CD14-positive monocyte (primary cell): ENCODE measurements around the gene ZNF318. TPM values are rescaled to one million over a fixed set of nuclear protein-coding genes. Genes with fewer than 3 reads are reported as not detected.
A peak's percentile ranks its signal among the peaks of the same experiment; 100 is the strongest.
"Not testable (repeated sequence)": the region's sequence is repeated elsewhere in the genome, so short reads cannot be mapped to it uniquely, and the experiment has no call there.

ENCODE experiments used
- DNase-seq, 3 donors: peaks; one replicate each; pipeline ENCODE4 v3.0.0-alpha.2; 2011 to 2022
- H2AFZ ChIP-seq: 2 replicates; pipeline ENCODE4 v1.6.0; 2012; ENCODE audit warnings: mild to moderate bottlenecking, low read depth, low read length, inconsistent platforms; ENCODE audit not compliant: insufficient read depth, poor library complexity, severe bottlenecking
- H3K27ac ChIP-seq, 2 donors: 1 replicate in 1 of 2; 2 replicates in 1 of 2; pipeline ENCODE4 v1.5.1; 2012 to 2013; ENCODE audit warnings: low read length in 2 of 2, control low read depth in 1 of 2, inconsistent platforms in 1 of 2, low read depth in 1 of 2, mild to moderate bottlenecking in 1 of 2
- H3K27me3 ChIP-seq, 2 donors: one replicate each; pipeline versions ENCODE4 v1.6.0 to v1.6.1; 2011 to 2013; ENCODE audit warnings: low read length in 2 of 2; ENCODE audit not compliant: control insufficient read depth in 2 of 2, insufficient read depth in 2 of 2
- H3K36me3 ChIP-seq, 2 donors: replicated peaks in 1 of 2; 1 replicate in 1 of 2; 2 replicates in 1 of 2; pipeline versions ENCODE4 v1.5.1 to v1.6.1; 2012 to 2013; ENCODE audit warnings: low read length in 2 of 2, control low read depth in 1 of 2, inconsistent platforms in 1 of 2, mild to moderate bottlenecking in 1 of 2; ENCODE audit not compliant: insufficient read depth in 2 of 2, control insufficient read depth in 1 of 2
- H3K4me1 ChIP-seq, 2 donors: 1 replicate in 1 of 2; 2 replicates in 1 of 2; pipeline versions ENCODE4 v1.5.1 to v1.6.1; 2012 to 2013; ENCODE audit warnings: low read length in 2 of 2, control low read depth in 1 of 2, inconsistent platforms in 1 of 2, mild to moderate bottlenecking in 1 of 2, moderate library complexity in 1 of 2; ENCODE audit not compliant: insufficient read depth in 2 of 2, control insufficient read depth in 1 of 2
- H3K4me2 ChIP-seq: replicated peaks from 2 replicates; pipeline ENCODE3; 2012; ENCODE audit warnings: low read length, moderate library complexity, mild to moderate bottlenecking; ENCODE audit not compliant: poor library complexity, severe bottlenecking; ENCODE audit errors: extremely low read depth
- H3K4me3 ChIP-seq, 3 experiments: fragments of 200-600 bp in 1 of 3; sonication (generic) in 1 of 3; replicated peaks in 1 of 3; 1 replicate in 2 of 3; 2 replicates in 1 of 3; pipeline ENCODE4 v1.5.1; 2011 to 2013; ENCODE audit warnings: low read length in 3 of 3, mild to moderate bottlenecking in 3 of 3, control low read depth in 2 of 3, low read depth in 2 of 3, inconsistent platforms in 1 of 3, moderate library complexity in 1 of 3
- H3K79me2 ChIP-seq: 2 replicates; pipeline ENCODE4 v1.6.0; 2012; ENCODE audit warnings: mild to moderate bottlenecking, control low read depth, inconsistent platforms, low read length, moderate library complexity; ENCODE audit not compliant: insufficient read depth
- H3K9ac ChIP-seq: 2 replicates; pipeline ENCODE4 v1.6.0; 2017; ENCODE audit warnings: low read length, mild to moderate bottlenecking; ENCODE audit not compliant: insufficient read depth, poor library complexity, severe bottlenecking
- H3K9me3 ChIP-seq, 2 donors: replicated peaks in 1 of 2; 1 replicate in 1 of 2; 2 replicates in 1 of 2; pipeline versions ENCODE4 v1.5.1 to v1.6.1; 2012 to 2013; ENCODE audit warnings: low read length in 2 of 2, control low read depth in 1 of 2; ENCODE audit not compliant: control insufficient read depth in 1 of 2, insufficient read depth in 1 of 2
- H4K20me1 ChIP-seq: 2 replicates; pipeline ENCODE4 v1.6.0; 2012; ENCODE audit warnings: mild to moderate bottlenecking, low read length, control low read depth, moderate library complexity; ENCODE audit not compliant: insufficient read depth
- H3K27ac Mint-ChIP-seq, 7 donors: one replicate each; pipeline ENCODE4 v1.8.0; 2020; ENCODE audit warnings: mild to moderate bottlenecking in 7 of 7, mixed read lengths in 7 of 7, moderate library complexity in 6 of 7, inconsistent platforms in 2 of 7
- H3K27me3 Mint-ChIP-seq, 3 donors: one replicate each; pipeline ENCODE4 v1.8.0; 2021 to 2022; ENCODE audit warnings: low read depth in 3 of 3, mild to moderate bottlenecking in 3 of 3, mixed read lengths in 3 of 3, moderate library complexity in 3 of 3, inconsistent platforms in 1 of 3
- H3K36me3 Mint-ChIP-seq, 2 donors: one replicate each; pipeline ENCODE4 v1.8.0; 2020; ENCODE audit warnings: mixed read lengths in 2 of 2, inconsistent platforms in 1 of 2, mild to moderate bottlenecking in 1 of 2
- H3K4me1 Mint-ChIP-seq: one replicate; pipeline ENCODE4 v1.8.0; 2020; ENCODE audit warnings: mild to moderate bottlenecking, mixed read lengths
- H3K4me3 Mint-ChIP-seq, 2 donors: one replicate each; pipeline ENCODE4 v1.8.0; 2020; ENCODE audit warnings: mild to moderate bottlenecking in 2 of 2, mixed read lengths in 2 of 2, moderate library complexity in 1 of 2
- H3K9me3 Mint-ChIP-seq, 7 donors: one replicate each; pipeline ENCODE4 v1.8.0; 2020 to 2022; ENCODE audit warnings: mixed read lengths in 7 of 7, mild to moderate bottlenecking in 6 of 7, moderate library complexity in 6 of 7, inconsistent platforms in 2 of 7
- WGBS: methylation state at CpG from one replicate; pipeline ENCODE4 v1.1.5; 2013; ENCODE audit warnings: missing lambda C conversion rate; ENCODE audit not compliant: insufficient coverage; 5-methylcytosine and 5-hydroxymethylcytosine counted together
- intact Hi-C, 2 donors: fragments of 100-400 bp; cut with micrococcal nuclease; formaldehyde crosslinking; loops; one replicate each; pipeline versions ENCODE4 v1.15.0 to v1.15.1; 2023
- polyA plus RNA-seq, 3 donors: library from polyadenylated mRNA; depleted of rRNA in 1 of 3; unstranded in 2 of 3; stranded (reverse) in 1 of 3; fragments of 300-500 nt in 2 of 3; fragments of >200 nt in 1 of 3; fragmentation: Illumina TruSeq in 2 of 3; gene quantifications; 1 replicate in 2 of 3; 2 replicates in 1 of 3; pipeline ENCODE4 v1.2.3, GENCODE V29; 2012 to 2021
- TF ChIP-seq, protein P1 (sequence below): fragments of 200-600 bp; IDR thresholded peaks from one replicate; pipeline ENCODE4 v1.8.0; 2022; ENCODE audit warnings: antibody characterized with exemption, mild to moderate bottlenecking

Gene ZNF318
- polyA plus RNA-seq, 3 donors = 3.2 to 19.4 (median 3.6) TPM

- intact Hi-C loops = loop anchor here (5.0 to 10.0 kb wide), 3 partner anchors 33 to 133 kb away; no protein-coding TSS in a partner anchor
- no peak overlapping the region for H3K27ac ChIP-seq
- Mint-ChIP-seq H3K27ac (peak overlapping the region in 1 of 7 donors; percentile 42), H3K4me3 (no peak overlapping the region), H3K4me1 (peaks cover 36% of the 10 kb centered on the region), H3K9me3 (no peaks in the 10 kb centered on the region), H3K27me3 (peaks cover 31 to 53% (median 45%) of the 10 kb centered on the region in 3 donors), H3K36me3 (peaks cover 0 to 5% of the 10 kb centered on the region in 2 donors)
- peaks cover 15 to 30% of the 10 kb centered on the region in 2 donors for H3K27me3 ChIP-seq
- H3K9me3 ChIP-seq = no peaks in the 10 kb centered on the region
- no peak for DNase-seq
- no peak overlapping the region for H3K4me3 ChIP-seq
- no peak overlapping the region for H3K4me2 ChIP-seq
- WGBS = 94% methylated on average over 3 of the region's 4 CpGs
- H3K36me3 ChIP-seq = no peaks in the 10 kb centered on the region
- peaks cover 9 to 24% of the 10 kb centered on the region in 2 donors for H3K4me1 ChIP-seq
- H3K9ac ChIP-seq = no peak overlapping the region
- TF ChIP-seq, protein P1, sequence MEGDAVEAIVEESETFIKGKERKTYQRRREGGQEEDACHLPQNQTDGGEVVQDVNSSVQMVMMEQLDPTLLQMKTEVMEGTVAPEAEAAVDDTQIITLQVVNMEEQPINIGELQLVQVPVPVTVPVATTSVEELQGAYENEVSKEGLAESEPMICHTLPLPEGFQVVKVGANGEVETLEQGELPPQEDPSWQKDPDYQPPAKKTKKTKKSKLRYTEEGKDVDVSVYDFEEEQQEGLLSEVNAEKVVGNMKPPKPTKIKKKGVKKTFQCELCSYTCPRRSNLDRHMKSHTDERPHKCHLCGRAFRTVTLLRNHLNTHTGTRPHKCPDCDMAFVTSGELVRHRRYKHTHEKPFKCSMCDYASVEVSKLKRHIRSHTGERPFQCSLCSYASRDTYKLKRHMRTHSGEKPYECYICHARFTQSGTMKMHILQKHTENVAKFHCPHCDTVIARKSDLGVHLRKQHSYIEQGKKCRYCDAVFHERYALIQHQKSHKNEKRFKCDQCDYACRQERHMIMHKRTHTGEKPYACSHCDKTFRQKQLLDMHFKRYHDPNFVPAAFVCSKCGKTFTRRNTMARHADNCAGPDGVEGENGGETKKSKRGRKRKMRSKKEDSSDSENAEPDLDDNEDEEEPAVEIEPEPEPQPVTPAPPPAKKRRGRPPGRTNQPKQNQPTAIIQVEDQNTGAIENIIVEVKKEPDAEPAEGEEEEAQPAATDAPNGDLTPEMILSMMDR = no peak
- H2AFZ ChIP-seq = no peak overlapping the region
- no peaks in the 10 kb centered on the region for H4K20me1 ChIP-seq
- H3K79me2 ChIP-seq = no peaks in the 10 kb centered on the region
These were observed 25.5 kb upstream of the ZNF318 start for GRCh38 chr6:43394982-43395381.

DNA sequence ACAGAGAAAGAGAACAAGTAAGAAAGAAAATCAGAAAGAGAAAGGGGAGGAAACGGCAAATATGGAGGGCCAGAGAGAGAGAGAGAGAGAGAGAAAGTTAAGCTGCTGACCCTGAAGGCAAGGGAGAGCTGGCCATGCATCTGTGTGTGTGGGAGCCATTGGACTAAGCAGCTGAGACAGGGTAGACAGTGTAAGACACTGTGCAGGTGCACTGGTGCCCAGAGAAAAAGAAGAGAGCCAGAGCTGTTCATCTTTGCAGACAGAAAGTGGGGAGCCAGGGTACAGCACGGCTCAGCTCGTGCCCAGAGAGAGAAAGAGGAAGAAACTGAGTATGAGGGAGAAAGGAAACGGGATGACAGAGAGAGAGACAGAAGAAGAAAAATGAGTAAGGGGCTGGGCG is 24.2 kb upstream of the ZNF318 start:
- Histone ChIP-seq H3K27ac (peak overlapping the region in 1 of 2 donors; percentile 38), H4K20me1 (no peaks in the 10 kb centered on the region), H3K79me2 (no peaks in the 10 kb centered on the region), H3K27me3 (peaks cover 24 to 42% of the 10 kb centered on the region in 2 donors), H2AFZ (peak overlapping the region; percentile 80), H3K4me2 (peak overlapping the region; percentile 67), H3K4me3 (peak overlapping the region; percentile 21 to 71 (median 59)), H3K4me1 (peaks cover 9 to 24% of the 10 kb centered on the region in 2 donors), H3K9me3 (no peaks in the 10 kb centered on the region), H3K9ac (peak overlapping the region; percentile 51), H3K36me3 (no peaks in the 10 kb centered on the region)
- TF ChIP-seq, protein P1 = no peak
- 0% methylated on average over 3 of the region's 5 CpGs for WGBS
- Mint-ChIP-seq H3K9me3 (peaks cover 0 to 2% (median 0%) of the 10 kb centered on the region in 7 donors), H3K4me3 (peak overlapping the region; percentile 78 to 99), H3K27me3 (peaks cover 40 to 60% (median 55%) of the 10 kb centered on the region in 3 donors), H3K27ac (peak overlapping the region; percentile 15 to 80 (median 74)), H3K4me1 (peaks cover 36% of the 10 kb centered on the region), H3K36me3 (peaks cover 0 to 5% of the 10 kb centered on the region in 2 donors)
- intact Hi-C loops = loop anchor here in 1 of 2 donors (10.0 kb wide), 1 partner anchor 129 kb away; no protein-coding TSS in a partner anchor
- DNase-seq = peak; percentile 17 to 52 (median 38)

DNA sequence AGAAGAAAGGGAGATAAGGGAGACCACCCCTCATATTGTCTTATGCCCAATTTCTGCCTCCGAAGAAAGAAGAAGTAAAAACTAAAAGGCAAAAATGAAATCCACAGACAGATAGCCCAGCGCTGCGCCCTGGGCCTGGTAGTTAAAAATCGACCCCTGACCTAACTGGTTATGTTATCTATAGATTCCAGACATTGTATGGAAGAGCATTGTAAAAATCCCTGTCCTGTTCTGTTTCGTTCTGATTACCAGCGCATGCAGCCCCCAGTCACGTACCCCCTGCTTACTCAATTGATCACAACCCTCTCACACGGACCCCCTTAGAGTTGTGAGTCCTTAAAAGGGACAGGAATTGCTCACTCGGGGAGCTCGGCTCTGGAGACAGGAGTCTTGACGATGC is 23.7 kb upstream of the ZNF318 start:
- H3K4me1 ChIP-seq = peaks cover 9 to 24% of the 10 kb centered on the region in 2 donors
- H3K36me3 ChIP-seq, H3K79me2 ChIP-seq, DNase-seq, H4K20me1 ChIP-seq, H3K9me3 ChIP-seq, H3K9me3 Mint-ChIP-seq, H3K36me3 Mint-ChIP-seq: not testable (repeated sequence)
- H2AFZ ChIP-seq = peak overlapping the region; percentile 80
- Mint-ChIP-seq H3K4me3 (peak overlapping the region; percentile 78 to 99), H3K4me1 (peaks cover 36% of the 10 kb centered on the region), H3K27me3 (peaks cover 38 to 61% (median 53%) of the 10 kb centered on the region in 3 donors), H3K27ac (peak overlapping the region in 6 of 7 donors; percentile 15 to 80 (median 76))
- peak overlapping the region; percentile 51 for H3K9ac ChIP-seq
- intact Hi-C loops = loop anchor here in 1 of 2 donors (10.0 kb wide), 1 partner anchor 128 kb away; no protein-coding TSS in a partner anchor
- H3K27ac ChIP-seq = peak overlapping the region in 1 of 2 donors; percentile 38
- H3K4me2 ChIP-seq = peak overlapping the region; percentile 67
- 46% methylated on average over 2 of the region's 11 CpGs for WGBS
- H3K4me3 ChIP-seq = peak overlapping the region; percentile 21 to 71 (median 59)
- peaks cover 24 to 44% of the 10 kb centered on the region in 2 donors for H3K27me3 ChIP-seq
